NCI-H226 (cell line): Measurements from ENCODE around the gene TNFAIP2.
A peak's percentile ranks its signal among the peaks of the same experiment; 100 is the strongest.
"Not testable (repeated sequence)": the region's sequence is repeated elsewhere in the genome, so short reads cannot be mapped to it uniquely, and the experiment has no call there.

Experiments
- DNase-seq: peaks from one replicate; pipeline ENCODE4 v3.0.0-alpha.2; 2015

TNFAIP2 gene

GRCh38 chr14:103107941-103108748 is 15.1 kb upstream of the TNFAIP2 start:
- DNase-seq: no peak

- DNase-seq: peak; percentile 68
These were observed 14.5 kb upstream of the TNFAIP2 start for GRCh38 chr14:103108749-103109207.

- DNase-seq: peak; percentile 98
These were observed 13.5 kb upstream of the TNFAIP2 start for GRCh38 chr14:103109535-103110441.

- peak; percentile 33 for DNase-seq
These were observed 12.5 kb upstream of the TNFAIP2 start for GRCh38 chr14:103110681-103111231.

- peak; percentile 74 for DNase-seq
These were observed 11.9 kb upstream of the TNFAIP2 start for GRCh38 chr14:103111232-103111868.

GRCh38 chr14:103112400-103113243 is 10.6 kb upstream of the TNFAIP2 start:
- DNase-seq: no peak

- DNase-seq: no peak
These were observed 10.0 kb upstream of the TNFAIP2 start for GRCh38 chr14:103113303-103113702.

GRCh38 chr14:103113774-103114173 is 9.5 kb upstream of the TNFAIP2 start:
- DNase-seq: no peak

GRCh38 chr14:103115086-103115679 is 8.1 kb upstream of the TNFAIP2 start:
- peak; percentile 48 for DNase-seq

- DNase-seq: peak; percentile 78
These were observed 7.3 kb upstream of the TNFAIP2 start for GRCh38 chr14:103115845-103116572.

- DNase-seq: no peak
These were observed 6.6 kb upstream of the TNFAIP2 start for GRCh38 chr14:103116636-103117035.

- DNase-seq: not testable (repeated sequence)
These were observed 5.8 kb upstream of the TNFAIP2 start for GRCh38 chr14:103117499-103117898.

- DNase-seq: no peak
These were observed 5.1 kb upstream of the TNFAIP2 start for GRCh38 chr14:103118018-103118662.

GRCh38 chr14:103118663-103119404 is 4.4 kb upstream of the TNFAIP2 start:
- DNase-seq: no peak

GRCh38 chr14:103119527-103119926 is 3.7 kb upstream of the TNFAIP2 start:
- not testable (repeated sequence) for DNase-seq

- DNase-seq: no peak
These were observed 2.0 kb upstream of the TNFAIP2 start for GRCh38 chr14:103121121-103121845.

GRCh38 chr14:103121846-103122584 is 1.2 kb upstream of the TNFAIP2 start:
- DNase-seq: peak; percentile 96

- no peak for DNase-seq
These were observed 695 bp upstream of the TNFAIP2 start for GRCh38 chr14:103122585-103122946.
